ENCODE results near the gene COLEC12. TPM values are rescaled to one million over a fixed set of nuclear protein-coding genes. Genes with fewer than 3 reads are reported as not detected.

Gene COLEC12
- total and polyA plus RNA-seq, 2 donors (not counting 3 experiments of a cell fraction or from before 2014, with no cell fraction given): 8.0 to 17.1 TPM

DNA sequence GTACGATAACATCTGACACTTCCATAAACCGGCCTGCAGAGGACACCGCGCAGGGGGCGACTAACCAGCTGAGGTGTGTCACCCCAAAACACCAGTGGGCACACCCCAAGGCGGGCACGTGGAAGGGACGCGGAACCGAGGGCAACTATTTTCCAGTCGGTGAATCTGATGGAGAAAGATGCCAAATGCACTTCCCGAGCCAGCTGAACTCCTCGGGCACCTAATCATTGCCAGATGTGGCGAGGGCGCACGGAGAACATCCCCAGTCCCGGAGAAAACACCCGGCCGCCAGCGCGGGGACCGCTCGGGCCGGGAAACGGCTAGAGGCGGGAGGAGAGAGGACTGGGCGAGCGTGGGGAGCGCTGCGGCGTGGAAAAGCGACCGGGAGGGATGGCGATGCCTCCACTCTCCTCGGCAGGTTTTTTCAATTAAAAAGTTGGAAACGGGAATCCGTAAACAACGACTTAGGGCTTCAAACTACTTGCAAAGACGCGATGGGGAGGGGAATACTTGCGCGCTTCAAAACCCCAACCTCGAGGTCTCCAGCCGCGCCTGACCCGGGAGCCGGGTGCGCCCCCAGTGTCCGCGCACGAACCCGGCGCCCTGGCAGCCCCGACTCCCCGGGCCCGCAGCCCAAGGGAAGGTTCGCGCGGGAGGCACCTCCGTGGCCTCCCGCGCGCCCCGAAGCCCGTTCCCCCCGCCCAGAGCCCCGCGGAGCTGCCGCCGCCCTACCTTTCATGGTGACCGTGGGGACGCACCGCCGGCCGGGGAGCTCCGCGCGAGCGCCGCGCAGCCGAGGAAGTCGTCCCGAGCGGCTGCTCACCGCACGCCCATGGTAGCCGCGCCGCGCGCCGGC lies 497 bp downstream of the COLEC12 start:
- BruUV-seq (replicated peaks): no TSS peak
- no peak overlapping the region for H3K9ac ChIP-seq (replicated peaks; ENCODE audit: extremely low read depth, insufficient read depth, low read length)
- H3K9me3 ChIP-seq (replicated peaks; ENCODE audit: control insufficient read depth, insufficient read depth, low read length): no peaks in the 10 kb centered on the region
- intact Hi-C loops (cut with micrococcal nuclease) (loop anchor here (5.0 kb wide), 3 partner anchors 117 to 213 kb away; no protein-coding TSS in a partner anchor), dilution Hi-C loops (cut with MboI; ENCODE audit: extremely low pct_ligation_motif_present, low sequenced_read_pairs) (no loop called here)
- H3K79me2 ChIP-seq (ENCODE audit: control insufficient read depth, insufficient read depth, low read length): no peaks in the 10 kb centered on the region
- H4K20me1 ChIP-seq (replicated peaks; ENCODE audit: control insufficient read depth, extremely low read depth, insufficient read depth, low read length): no peaks in the 10 kb centered on the region
- peak overlapping the region; percentile 5 to 58 (median 38) for H3K4me3 ChIP-seq (replicated peaks in 1 of 3; ENCODE audit: insufficient read depth in 1 of 3, low read depth in 1 of 3, low read length in 3 of 3)
- no peaks in the 10 kb centered on the region for H3K9me1 ChIP-seq (replicated peaks; ENCODE audit: control insufficient read depth, extremely low read depth, insufficient read depth, low read length)
- no peak overlapping the region for H3K27ac ChIP-seq (ENCODE audit: insufficient read depth, low read depth, low read length)
- peaks cover 3 to 15% of the 10 kb centered on the region in 2 experiments for H3K27me3 ChIP-seq (ENCODE audit: control insufficient read depth in 2 of 2, insufficient read depth in 2 of 2, low read length in 2 of 2)
- no peaks in the 10 kb centered on the region for H3K36me3 ChIP-seq (ENCODE audit: control insufficient read depth in 2 of 2, extremely low read depth in 1 of 2, insufficient read depth in 2 of 2, low read length in 2 of 2)
- no peak for DNase-seq (ENCODE audit: low read depth, low spot score)
- ChIA-PET POLR2A (no interaction called here), CTCF (interaction anchor here (1.2 kb wide), 1 partner anchor 14 kb away, joined by 3 read pairs; no protein-coding TSS in a partner anchor)
- H3K4me1 ChIP-seq (ENCODE audit: control insufficient read depth, extremely low read depth, insufficient read depth, low read length): peaks cover 13% of the 10 kb centered on the region
- peak overlapping the region; percentile 56 for H3K4me2 ChIP-seq (ENCODE audit: insufficient read depth, low read length)
- peak in 1 of 2 donors; percentile 13 for TF ChIP-seq CTCF (IDR thresholded peaks at IDR 0.05; ENCODE audit: extremely low read depth in 1 of 2, insufficient read depth in 1 of 2, low read depth in 1 of 2, low read length in 2 of 2)
- TF ChIP-seq JUN (IDR thresholded peaks at IDR 0.05; ENCODE audit: borderline replicate concordance, insufficient read depth, insufficient read length, low read depth): no peak
- TF ChIP-seq, protein P1, sequence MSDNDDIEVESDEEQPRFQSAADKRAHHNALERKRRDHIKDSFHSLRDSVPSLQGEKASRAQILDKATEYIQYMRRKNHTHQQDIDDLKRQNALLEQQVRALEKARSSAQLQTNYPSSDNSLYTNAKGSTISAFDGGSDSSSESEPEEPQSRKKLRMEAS (IDR thresholded peaks at IDR 0.05; ENCODE audit: insufficient read depth, insufficient read length): no peak
- TF ChIP-seq GATA2 (IDR thresholded peaks at IDR 0.05; ENCODE audit: insufficient read depth, insufficient read length, low read depth, low read length): no peak
- FAIRE-seq: no peak
- H2AFZ ChIP-seq (ENCODE audit: low read depth, low read length): peak overlapping the region; percentile 14
